KBM-7 (cell line): ENCODE measurements around the gene SRMS.

ENCODE experiments used
- DNase-seq: peaks from one replicate; pipeline ENCODE4 v3.0.0-alpha.2; 2015
- in situ Hi-C: fragments of 300-500 bp; cut with MboI; formaldehyde crosslinking; loops from 2 replicates; pipeline ENCODE4 v1.14.3; 2020; ENCODE audit warnings: low sequenced_read_pairs, low pct_unique_long_range_greater_than_20kb, mixed read lengths

The SRMS gene

GRCh38 chr20:63497946-63498935, 49.3 kb downstream of the SRMS start:
- no peak for DNase-seq
- in situ Hi-C loops: no loop called here

GRCh38 chr20:63497138-63497945, 50.2 kb downstream of the SRMS start:
- in situ Hi-C loops: no loop called here
- no peak for DNase-seq

- in situ Hi-C loops: no loop called here
These were observed 50.9 kb downstream of the SRMS start for GRCh38 chr20:63496596-63497120.

GRCh38 chr20:63495741-63496595, 51.6 kb downstream of the SRMS start:
- DNase-seq: peak; percentile 51
- in situ Hi-C loops: no loop called here

More at GRCh38 chr20:63496596-63497120, 50.9 kb downstream of the SRMS start:
- DNase-seq: no peak

GRCh38 chr20:63495167-63495720, 52.3 kb downstream of the SRMS start:
- no peak for DNase-seq
- in situ Hi-C loops: no loop called here

GRCh38 chr20:63494420-63495166, 53.0 kb downstream of the SRMS start:
- in situ Hi-C loops: no loop called here
- DNase-seq: no peak

GRCh38 chr20:63494084-63494419, 53.5 kb downstream of the SRMS start:
- in situ Hi-C loops: no loop called here
- no peak for DNase-seq

- no peak for DNase-seq
- in situ Hi-C loops: no loop called here
These were observed 54.0 kb downstream of the SRMS start for GRCh38 chr20:63493563-63494020.

- no peak for DNase-seq
- in situ Hi-C loops: no loop called here
These were observed 54.6 kb downstream of the SRMS start for GRCh38 chr20:63492982-63493381.

GRCh38 chr20:63492518-63492917, 55.0 kb downstream of the SRMS start:
- in situ Hi-C loops: no loop called here
- DNase-seq: no peak

- DNase-seq: no peak
- in situ Hi-C loops: no loop called here
These were observed 55.8 kb downstream of the SRMS start for GRCh38 chr20:63491635-63492230.

GRCh38 chr20:63491078-63491477, 56.5 kb downstream of the SRMS start:
- no peak for DNase-seq
- in situ Hi-C loops: no loop called here
